GM18508 (cell line): ENCODE measurements around the gene GSTM4.

ENCODE experiments used
- ATAC-seq: cut with Tn5 transposase; IDR thresholded peaks from one replicate; pipeline ENCODE4 v1.9.1; 2021; ENCODE audit warnings: moderate number of reproducible peaks; ENCODE audit not compliant: insufficient read depth, unreplicated experiment

Gene GSTM4

GRCh38 chr1:109655615-109656519 lies at the start of gene GSTM4:
Gene GSTM4, plus strand, starts transcription at chr1:109656099. Its CDS starts 291 bp downstream, at chr1:109656390.
- ATAC-seq: peak; percentile 63

DNA sequence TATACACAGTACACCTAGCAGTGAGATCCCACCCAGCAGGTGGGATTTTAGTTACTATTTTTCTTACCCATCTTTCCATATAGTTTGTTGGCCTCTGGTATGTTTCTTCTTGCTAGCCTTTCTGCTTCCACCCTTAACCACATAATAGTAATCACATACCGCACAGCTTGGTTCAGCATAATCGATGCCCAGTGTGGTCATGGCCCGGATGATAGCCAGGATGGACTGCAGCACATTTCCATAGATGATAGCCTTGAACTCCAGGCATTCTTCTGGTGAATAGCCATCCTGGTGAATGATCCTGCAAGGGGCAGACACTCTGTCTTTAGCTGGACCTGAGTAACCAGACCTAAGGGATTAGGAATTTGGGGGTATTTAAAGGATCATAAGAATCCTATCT lies 46.0 kb upstream of the GSTM4 start:
- ATAC-seq: no peak

DNA sequence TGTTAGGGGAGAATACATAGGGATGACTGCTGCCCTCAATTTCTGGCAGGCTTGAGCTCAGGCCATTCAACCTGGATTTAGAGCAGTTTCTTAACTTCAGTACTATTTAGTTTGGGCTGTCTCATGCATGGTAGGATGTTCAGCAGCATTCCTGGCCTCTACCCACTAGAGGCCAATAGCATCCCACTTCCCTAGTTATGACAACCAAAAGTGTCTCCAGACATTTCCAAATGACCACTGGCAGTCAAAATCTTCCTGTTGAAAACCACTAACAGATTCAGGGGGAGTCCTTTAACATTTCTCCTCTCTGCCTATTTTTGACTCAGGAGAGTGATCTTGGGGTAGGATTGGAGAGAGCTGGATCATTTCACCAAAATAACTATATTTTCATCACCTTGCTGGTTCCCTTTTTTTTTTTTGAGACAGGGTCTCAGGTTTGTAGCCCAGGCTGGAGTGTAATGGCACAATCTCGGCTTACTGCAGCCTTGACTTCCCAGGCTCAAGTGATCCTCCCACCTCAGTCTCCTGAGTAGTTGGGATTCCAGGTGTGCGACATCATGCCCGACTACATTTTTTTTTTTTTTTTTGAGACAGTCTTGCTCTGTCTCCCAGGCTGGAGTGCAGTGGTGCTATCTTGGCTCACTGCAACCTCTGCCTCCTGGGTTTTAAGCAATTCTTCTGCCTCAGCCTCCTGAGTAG lies 45.1 kb upstream of the GSTM4 start:
- no peak for ATAC-seq

DNA sequence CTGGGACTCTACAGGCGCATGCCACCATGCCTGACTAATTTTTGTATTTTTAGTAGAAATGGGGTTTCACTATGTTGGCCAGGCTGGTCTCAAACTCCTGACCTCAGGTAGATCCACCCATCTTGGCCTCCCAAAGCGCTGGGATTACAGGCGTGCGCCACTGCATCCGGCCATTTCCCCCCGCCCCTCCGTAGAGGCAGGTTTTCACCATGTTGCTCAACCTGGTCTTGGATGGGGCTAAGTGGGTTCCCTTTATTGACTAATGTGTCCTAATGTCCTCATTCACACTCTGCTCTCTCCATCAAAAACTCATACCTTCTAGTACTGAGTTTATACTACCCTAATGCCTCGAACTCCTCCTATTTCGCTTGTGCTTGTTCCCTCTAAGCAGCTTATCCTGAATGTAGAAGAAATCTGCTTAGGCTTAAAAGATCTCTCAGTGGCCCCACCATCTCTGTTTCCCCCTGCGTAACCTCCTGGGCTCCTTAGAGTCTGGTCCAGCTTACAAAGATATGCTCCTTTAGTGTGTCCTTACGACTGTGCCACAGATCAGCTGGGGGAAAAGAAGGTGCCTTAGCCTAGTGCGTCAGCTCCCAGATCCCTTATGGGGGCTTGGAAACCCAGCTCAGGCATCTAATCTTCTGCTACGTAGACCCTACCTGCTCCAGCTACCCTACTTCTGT lies 44.5 kb upstream of the GSTM4 start:
- no peak for ATAC-seq

DNA sequence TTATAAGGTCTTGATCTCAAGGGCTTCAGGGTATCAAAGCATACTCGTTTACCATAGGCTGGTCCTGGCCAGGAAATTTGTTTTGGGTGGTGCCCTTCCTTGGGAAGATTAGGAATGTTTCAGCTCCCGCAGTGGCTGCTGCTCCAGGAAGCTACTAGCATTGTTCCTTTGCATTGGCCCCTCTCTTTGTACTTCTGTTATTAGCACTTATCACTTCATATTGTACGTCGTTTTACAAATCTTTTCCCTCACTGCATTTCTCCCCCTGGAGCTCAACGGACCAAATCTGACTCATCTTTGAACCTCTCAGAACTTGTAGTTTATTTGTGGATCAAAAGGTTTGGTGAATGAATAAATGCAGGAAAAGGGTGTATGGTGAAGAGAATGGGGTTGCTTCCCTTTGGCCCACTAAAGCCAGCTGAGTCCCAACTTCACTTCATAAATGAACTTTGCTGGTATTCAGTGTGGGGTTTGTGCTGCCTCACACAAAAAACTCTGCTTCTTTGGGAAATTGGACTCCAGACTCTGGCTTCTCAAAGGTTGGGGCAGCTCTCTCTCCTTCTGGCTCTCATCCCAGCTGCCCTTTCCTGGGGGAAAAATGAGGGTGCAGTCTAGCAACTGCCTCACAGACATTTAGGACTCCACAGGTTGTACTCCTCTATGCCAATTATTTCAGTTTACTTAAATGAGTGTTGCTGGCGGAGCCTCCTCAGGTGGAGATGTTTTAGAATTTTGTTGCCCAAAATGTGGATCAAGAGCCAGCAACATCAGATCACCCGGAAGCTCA lies 42.3 kb upstream of the GSTM4 start:
- ATAC-seq: no peak

DNA sequence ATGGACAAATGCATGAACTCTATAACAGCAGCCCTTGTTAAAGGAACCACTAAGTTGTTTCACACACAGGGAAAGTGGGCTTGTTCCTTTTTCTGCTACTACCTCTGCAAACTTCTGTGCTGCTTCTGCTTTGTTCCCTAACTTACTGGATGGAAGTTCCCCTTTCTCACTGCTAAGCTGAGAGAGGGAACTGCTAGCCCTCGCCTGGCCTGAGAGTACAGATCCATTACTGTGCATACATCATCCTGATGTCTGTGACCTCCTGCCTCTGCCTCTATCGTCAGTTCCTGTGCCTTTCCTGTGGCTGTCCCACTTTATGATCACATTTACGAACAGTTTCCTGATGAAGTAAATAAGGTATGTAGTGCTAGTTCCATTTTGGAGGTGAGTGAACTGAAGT lies 40.0 kb upstream of the GSTM4 start:
- no peak for ATAC-seq

DNA sequence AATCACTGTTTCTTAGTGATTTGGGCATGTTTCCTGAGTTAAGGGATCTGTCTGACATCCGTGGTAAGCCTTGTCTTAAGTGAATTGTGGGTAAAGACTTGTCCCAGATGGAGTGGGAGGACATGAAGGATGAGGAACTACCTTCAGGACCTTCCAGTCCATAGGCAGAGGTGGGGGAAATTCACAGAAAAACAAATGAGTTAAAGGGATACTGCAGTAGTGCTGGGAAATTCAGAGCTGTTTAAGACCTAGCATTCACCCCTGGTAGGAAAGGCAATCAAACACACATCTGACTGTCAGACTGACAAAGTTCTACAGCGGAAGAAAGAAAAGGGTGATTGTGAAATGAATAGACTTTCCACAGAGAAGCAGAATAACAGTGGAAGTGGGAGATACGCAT lies 39.5 kb upstream of the GSTM4 start:
- ATAC-seq: no peak

- no peak for ATAC-seq
Measured at GRCh38 chr1:109617291-109617801, 38.6 kb upstream of the GSTM4 start.

- ATAC-seq: no peak
Measured at GRCh38 chr1:109618661-109619575, 37.0 kb upstream of the GSTM4 start.

- no peak for ATAC-seq
Measured at GRCh38 chr1:109619576-109620400, 36.1 kb upstream of the GSTM4 start, which contains the start of the genes AMPD2 and GNAT2. Gene AMPD2, plus strand, starts transcription at chr1:109619837. Its CDS starts 1,339 bp downstream, at chr1:109621176. Gene GNAT2, minus strand, starts transcription at chr1:109619616. Its CDS starts 6,746 bp downstream, at chr1:109612870.

DNA sequence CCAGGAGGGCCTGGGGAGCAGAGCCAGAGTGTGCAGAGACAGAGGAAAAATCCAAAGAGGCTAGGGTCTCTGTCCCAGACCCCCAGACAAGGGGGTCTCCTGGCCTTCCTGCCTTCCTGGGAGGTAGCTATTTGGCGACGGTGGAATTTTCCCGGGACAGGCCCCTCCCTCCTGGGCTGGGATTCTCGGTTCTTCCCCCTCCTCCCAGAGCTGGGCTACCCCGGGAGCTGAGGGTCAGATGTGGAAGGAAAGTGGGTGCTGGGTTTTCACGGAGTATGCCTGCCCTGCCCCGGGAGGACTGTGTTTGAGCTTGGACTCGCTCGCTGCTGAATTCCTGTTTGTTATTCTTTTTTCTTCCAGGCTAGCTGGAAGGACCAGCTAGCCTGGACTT lies 35.5 kb upstream of the GSTM4 start:
- no peak for ATAC-seq

- peak; percentile 62 for ATAC-seq
Measured at GRCh38 chr1:109620841-109621286, 35.0 kb upstream of the GSTM4 start.

DNA sequence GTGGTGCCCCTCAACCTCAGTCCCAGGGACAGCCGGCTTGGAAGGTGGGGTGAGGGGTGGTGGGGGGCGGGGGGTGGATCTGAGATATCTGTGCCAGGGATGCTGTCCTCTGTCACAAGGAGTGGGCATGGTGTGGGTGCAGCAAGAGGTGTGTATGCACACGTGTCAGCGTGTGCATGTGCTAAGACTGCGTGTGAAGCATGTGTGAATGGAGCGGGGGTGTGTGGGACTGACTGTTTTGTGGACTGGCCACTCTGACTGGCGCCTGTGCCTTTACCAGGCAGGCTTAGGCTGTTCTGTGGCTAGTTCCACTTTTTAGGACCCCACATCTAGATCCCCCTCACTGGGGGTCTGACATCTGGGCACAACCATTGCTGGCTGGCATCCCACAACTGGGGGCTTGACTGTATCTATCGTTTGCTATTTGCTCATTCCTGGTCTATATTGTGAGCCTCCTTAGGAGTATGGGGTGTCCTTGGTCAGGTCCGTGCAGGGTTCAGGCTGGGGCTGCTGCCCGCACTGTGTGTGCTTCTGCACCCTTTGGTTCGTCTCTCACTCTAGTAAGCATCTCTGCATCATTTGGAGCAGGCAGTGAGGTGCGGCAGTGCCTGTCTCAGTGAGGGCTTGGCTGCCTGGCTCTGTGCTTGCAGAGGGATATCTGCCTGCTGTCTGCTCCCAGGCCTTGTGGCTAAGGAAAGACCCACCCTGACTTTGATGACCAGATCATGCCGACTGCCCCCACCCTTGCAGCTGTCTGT lies 34.3 kb upstream of the GSTM4 start:
- no peak for ATAC-seq

- ATAC-seq: no peak
Measured at GRCh38 chr1:109622137-109622892, 33.6 kb upstream of the GSTM4 start.

DNA sequence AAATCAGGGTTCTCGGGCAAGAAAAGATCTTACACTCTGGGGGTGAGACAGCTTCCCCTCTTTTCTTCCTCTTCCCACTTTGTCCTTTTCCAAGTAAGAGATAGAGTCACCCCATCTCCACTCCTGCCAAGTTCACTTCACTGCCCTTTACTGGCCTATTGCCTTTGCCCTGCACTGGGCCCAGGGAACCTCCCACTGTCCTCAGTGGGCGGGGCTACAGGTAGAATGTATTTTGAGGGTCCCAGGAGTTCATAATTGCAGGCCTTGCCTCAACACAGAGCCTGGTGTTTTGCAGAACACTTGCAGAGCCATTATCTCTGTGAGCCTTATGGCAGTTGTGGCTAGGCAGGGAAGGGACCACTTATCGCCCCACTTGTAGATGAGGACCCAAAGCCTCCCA lies 33.0 kb upstream of the GSTM4 start:
- ATAC-seq: no peak

DNA sequence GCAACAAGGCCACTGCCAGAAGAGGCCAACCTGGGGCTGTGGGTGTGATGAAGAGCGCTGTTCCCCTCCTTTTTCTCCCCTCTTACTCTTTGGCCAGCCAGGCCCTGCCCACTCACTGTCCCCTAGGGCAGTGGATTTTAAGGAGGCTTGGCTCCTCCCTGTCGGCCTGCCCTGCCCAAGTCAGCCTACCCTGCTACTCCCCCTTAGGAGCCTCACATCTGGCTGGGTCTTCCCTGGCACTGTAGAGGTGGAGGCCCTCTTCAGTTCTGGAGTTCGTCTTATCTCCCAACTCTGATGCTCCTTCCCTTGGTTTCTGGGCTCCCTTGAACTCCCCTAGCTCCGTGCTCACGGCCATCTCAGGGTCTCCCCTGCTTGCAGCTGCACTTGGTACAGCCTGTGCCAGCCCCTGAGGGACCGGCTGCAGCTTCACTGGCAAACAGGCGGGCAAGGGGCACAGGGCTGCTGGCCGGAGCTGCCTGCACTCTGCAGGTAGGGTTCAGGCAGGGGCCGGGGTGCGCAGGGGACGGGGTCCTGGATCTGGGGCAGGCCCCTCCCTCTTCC lies 32.2 kb upstream of the GSTM4 start:
- no peak for ATAC-seq
